Measurements from ENCODE around the gene UBE3C. TPM values are rescaled to one million over a fixed set of nuclear protein-coding genes. Genes with fewer than 3 reads are reported as not detected.
A peak's percentile ranks its signal among the peaks of the same experiment; 100 is the strongest.
"Not testable (repeated sequence)": the region's sequence is repeated elsewhere in the genome, so short reads cannot be mapped to it uniquely, and the experiment has no call there.

The UBE3C gene
- total RNA-seq, result 29.2 TPM

DNA sequence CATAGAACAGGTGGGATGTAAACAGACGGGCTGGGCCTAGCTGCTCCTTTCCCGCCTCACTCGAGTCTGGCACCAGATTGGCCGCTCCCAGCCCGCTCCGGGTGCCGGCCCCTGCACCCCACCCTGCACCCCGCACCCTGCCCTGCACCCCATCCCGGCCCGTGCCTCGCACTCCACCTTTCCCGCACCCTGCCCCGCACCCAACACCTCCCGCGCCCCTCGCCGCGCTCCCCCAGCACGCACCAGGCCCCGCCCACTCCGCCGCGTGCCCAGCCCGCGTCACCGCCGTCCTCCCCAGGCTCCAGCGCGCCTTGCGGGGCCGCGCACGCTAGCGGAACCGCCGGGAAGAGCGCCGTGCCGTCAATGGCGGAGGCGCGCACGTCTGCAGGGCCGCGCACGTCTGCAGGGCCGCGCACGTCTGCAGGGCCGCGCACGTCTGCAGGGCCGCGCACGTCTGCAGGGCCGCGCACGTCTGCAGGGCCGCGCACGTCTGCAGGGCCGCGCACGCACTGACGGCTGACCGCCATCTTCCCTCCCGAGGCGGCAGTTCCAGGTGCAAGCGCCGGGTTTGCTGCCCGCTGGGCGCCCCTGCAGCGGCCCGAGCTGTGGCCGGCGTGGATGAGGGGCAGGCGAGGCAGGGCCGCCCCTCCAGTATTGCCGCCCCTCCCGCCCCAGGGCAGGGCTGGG is at the start of gene UBE3C:
Gene UBE3C, plus strand, starts transcription at position 503 of the 687 bp plus-strand sequence. CDS start 347 bp downstream, outside the sequence.
- DNase-seq (ENCODE audit: low spot score) (peak; percentile 94), ATAC-seq (peak; percentile 92)

DNA sequence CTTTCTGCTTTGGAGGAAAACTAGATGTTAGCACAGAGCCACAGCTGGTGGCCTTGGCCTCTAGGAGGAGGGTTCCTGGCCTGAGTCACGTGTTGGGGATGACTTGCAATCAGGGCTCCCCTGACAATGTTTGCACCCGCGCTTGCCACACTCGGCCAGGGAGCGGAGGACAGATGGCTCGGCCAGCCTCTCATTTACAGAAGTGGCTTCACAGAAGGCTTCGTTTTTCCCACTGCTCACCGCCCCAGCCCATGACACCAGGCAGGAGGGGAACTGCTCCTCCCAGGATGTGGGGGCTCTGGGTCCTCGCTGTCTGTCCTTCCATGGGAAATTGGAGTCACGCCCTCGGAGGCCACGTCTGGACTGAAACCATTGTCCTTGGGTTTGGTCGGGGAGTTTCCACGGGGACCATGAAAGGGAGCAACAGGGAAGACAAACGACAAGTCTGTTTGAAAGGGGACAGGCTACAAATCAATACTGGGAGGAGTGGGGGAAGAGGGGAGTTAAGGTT is 49.6 kb upstream of the UBE3C start:
- no peak for ATAC-seq
- no peak for DNase-seq (ENCODE audit: low spot score)

DNA sequence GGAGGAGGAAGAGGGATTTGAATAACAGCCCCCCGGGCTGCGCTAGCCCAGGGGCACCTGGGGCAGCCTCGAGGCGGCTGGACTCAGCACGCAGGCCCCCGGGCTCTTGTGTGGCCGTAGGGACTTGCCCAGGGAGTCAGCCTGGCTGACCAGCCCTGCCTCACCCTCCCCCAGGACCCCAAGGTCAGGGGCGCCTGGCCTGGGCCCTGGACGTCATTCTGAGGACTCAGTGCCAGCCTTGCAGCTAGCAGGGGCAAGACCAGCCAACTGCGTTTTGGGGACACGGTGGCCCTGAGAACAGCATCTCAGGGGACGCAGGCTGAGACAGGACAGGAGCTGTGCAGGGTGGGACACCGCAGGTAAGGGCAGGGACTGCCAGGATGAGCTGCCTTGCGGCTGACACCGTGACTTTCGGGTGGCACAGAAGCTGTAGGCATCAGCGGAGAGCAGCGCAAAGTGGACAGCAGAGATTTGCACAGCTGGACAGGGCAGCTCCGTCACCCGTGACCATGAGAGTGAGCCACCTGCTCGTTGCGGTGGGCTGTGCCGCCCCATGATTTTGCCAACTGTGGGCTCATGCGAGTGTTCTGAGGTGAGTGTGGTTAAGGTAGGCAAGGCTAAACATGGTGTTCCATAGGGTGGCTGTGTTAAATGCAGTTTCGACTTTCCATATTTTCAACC is 48.1 kb upstream of the UBE3C start:
- DNase-seq (ENCODE audit: low spot score) (no peak), ATAC-seq (no peak)

DNA sequence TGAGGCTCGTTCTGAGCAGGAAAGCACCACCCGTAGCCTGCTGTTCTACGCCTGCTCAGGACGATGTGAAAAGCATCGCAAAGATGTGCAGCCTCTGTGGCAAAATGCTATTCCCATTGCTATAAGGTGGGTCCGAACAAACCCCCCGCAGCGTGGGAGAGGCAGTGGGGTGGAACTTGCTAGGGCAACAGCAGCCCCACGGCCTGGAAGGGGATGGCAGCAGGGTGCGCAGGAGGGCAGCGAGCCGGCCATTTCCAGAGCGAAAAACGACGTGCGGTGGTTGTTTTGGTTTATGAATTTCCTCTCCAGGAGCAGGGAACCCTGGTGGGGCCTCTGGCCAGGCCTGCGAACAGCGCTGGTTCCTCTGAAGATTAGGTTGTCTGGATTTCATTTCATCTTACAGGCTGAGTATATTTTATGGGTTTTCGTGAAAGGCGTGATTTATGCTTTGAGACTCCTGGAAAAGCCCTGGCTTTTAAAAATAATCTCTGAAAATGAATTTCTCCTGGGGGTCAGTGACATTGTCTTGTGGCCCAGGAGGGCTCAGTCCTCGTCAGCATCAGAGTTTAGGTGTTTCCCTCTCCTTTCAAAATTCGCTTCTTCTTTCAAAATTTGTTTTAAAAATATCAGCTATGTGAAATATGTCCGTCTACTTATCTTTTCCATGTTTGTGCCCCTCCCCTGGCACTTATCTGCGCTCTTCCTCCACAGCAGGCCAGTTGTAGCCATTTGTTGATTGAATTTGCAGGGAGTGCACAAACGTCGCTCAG is 42.3 kb upstream of the UBE3C start:
- no peak for ATAC-seq
- DNase-seq (ENCODE audit: low spot score), result no peak

DNA sequence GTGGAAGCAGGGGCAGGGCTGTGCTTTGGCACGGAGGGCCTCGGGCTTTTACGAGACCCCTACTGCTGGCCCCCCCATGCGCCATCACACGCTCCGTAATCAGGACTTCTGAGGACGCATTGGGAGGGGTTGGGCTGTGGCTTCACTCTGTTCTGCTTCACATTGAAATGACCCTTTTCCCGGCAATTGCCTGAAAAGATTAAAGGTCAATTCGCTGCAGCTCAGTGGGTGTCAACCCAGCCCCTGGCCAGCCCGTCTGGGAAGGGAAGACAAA is 41.7 kb upstream of the UBE3C start:
- DNase-seq (ENCODE audit: low spot score), result no peak

DNA sequence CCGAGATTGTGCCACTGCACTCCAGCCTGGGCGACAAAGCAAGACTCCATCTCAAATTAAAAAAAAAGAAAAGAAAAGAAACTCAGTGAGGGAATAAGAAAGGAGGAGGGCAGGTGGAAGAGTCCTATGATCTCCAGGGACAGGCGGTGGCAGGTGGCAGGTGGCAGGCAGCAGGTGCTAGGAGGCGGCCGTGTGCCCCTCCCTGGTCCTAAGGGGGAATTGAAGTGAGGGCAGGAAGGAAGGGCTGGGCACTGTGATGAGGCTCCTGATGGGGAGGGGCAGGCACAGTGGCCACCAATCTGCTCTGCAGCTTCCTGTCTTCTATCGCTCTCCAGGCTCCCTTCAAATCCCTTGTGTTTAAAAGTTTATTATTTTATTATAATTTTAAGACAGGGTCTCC is 41.2 kb upstream of the UBE3C start:
- ATAC-seq (no peak), DNase-seq (ENCODE audit: low spot score) (no peak)

More for the DNA sequence above, 41.7 kb upstream of the UBE3C start:
- no peak for ATAC-seq

DNA sequence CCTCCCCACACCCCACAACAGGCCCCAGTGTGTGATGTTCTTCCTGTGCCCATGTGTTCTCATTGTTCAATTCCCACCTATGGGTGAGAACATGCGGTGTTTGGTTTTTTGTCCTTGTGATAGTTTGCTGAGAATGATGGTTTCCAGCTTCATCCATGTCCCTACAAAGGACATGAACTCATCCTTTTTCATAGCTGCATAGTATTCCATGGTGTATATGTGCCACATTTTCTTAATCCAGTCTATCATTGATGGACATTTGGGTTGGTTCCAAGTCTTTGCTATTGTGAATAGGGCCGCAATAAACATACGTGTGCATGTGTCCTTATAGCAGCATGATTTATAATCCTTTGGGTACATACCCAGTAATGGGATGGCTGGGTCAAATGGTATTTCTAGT is 38.7 kb upstream of the UBE3C start:
- DNase-seq (ENCODE audit: low spot score); ATAC-seq: not testable (repeated sequence)

DNA sequence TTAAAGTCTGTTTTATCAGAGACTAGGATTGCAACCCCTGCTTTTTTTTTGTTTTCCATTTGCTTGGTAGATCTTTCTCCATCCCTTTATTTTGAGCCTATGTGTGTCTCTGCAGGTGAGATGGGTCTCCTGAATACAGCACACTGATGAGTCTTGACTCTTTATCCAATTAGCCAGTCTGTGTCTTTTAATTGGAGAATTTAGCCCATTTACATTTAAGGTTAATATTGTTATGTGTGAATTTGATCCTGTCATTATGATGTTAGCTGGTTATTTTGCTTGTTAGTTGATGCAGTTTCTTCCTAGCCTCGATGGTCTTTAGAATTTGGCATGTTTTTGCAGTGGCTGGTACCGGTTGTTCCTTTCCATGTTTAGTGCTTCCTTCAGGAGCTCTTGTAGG is 35.1 kb upstream of the UBE3C start:
- DNase-seq (ENCODE audit: low spot score); ATAC-seq: not testable (repeated sequence)

DNA sequence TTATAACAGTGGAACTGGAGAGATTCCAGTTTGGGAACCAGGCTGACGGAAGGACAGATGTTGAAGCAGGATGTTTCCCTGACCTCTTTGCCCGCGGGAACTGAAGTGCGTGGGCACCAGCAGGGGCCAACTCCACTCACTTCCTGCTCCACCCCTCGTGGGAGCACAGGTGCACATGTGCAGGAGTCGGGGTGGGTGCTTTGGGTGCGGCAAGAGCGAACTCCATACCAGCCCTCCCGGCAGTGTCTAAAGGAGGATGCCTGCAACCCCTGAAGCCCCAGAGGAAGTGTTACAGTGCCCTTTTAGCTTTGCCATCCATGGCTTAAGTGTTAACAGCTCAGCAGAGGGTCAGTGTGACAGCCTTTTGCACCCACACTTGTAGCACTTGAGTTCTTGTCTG is 27.4 kb upstream of the UBE3C start:
- DNase-seq (ENCODE audit: low spot score), result no peak
- no peak for ATAC-seq

DNA sequence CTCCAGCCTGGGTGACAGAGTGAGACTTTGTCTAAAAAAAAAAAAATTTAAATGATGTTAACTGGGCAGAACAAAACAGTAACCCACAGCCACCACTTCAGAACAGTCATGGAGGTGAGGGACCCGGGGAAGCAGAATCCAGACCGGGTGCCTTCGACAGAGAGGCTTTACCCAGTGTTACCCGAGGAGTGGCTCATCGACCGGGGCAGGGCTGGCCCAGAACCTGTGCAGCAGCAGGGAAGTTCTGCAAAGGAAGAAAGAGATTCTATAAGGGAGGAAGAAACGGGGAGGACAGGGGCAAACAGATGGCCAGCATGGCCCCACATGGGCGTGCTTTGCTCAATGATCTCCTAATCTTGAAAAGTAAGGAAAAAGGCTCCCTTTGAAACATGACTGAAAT is 26.0 kb upstream of the UBE3C start:
- DNase-seq (ENCODE audit: low spot score), result no peak
- ATAC-seq, result no peak

DNA sequence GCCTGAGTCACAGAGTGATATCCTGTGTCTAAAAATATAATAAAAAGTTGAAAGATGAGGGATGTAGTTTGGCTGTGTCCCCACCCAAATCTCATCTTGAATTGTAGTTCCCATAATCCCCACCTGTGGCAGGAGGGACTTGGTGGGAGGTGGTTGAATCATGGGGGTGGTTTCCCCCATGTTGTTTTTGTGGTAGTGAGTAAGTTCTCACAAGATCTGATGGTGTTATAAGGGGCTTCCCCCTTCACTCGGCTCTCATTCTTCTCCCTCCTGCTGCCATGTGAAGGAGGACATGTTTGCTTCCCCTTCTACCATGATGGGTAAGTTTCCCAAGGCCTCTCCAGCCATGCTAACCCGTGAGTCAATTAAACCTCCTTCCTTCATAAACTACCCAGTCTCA is 25.1 kb upstream of the UBE3C start:
- DNase-seq (ENCODE audit: low spot score) (no peak), ATAC-seq (no peak)

DNA sequence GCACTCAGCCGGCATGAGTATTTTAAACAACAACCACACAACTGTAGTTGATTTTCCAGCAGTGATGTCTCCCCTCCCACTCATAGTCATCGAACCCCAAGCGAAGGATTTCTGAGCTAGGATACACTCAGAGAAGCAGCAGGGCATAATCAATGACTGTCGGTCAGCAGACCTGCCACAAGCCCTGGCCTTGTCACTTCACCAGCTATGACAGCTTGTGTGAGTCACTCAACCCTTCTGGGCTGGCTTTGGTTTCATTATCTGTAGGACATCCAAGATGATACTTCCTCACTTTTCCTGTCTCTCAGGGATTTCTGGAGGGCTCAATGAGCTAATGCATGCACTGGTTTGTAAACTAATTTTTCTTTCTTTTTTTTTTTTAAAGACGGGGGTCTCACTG is 22.0 kb upstream of the UBE3C start:
- ATAC-seq (no peak), DNase-seq (ENCODE audit: low spot score) (no peak)

DNA sequence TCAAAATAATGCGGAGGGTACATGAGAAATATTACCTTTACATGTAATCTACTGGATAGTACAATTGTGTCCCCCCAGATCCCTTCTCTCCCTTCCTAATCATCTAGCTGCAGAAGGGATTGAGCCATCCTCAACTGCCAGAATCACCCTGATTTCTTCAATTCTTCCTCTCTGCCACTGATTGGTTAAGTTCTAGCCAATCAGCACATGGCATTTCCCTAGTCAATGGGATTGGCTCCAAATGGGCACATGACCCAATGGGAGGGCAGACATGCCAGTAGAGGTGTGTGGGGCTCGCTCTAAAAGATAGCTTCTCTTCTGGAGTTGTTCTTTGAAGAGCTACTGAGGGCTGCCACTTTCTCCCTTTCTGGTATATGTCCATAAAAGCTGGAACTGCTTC is 20.9 kb upstream of the UBE3C start:
- no peak for DNase-seq (ENCODE audit: low spot score)

DNA sequence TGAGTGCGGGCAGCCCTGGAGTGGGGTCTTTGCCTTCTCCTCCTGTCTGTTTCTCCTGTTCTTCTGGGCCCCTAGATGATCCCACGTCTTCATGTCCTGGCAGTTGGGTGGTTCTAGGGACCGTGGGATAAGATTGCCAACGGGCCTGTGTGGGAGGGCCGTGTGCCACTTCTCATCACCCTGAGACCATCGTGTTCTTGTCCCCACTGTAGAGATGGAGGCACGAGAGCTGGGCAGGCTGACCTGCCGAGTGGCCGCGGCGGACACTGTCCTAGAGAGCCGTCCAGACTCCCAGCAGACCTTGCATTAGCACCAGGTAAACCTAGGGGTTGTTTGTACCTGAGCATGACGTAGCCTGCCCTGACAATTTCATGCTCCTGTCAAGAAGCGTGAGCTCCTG is 18.5 kb upstream of the UBE3C start:
- ATAC-seq (no peak), DNase-seq (ENCODE audit: low spot score) (peak; percentile 21)

More for the DNA sequence above, 20.9 kb upstream of the UBE3C start:
- no peak for ATAC-seq

DNA sequence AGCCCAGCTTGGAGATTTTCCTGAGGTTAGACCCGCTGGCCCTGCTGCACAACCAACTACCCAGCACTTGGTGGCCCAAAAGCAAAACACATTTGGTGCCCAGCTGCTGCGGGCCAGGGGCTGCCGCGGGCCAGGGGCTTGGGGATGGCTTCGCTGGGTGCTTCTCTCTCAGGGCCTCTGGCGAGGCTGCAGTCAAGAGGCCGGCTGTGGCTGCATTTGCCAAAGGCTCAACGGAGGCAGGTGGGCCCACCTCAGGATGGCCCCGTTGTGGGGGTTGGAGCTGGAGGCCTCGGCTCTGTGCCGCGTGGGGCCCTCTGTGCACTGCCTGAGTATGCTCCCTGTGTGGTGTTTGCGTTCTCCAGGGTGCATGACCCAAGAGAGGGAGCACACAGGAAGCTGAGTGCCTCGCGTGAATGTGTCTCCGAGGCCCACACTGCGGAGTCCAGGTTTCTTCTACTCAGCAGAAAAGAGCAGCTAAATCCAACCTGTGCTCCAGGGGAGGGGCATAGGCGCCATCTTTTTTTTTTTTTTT is 17.5 kb upstream of the UBE3C start:
- ATAC-seq, result no peak
- no peak for DNase-seq (ENCODE audit: low spot score)

DNA sequence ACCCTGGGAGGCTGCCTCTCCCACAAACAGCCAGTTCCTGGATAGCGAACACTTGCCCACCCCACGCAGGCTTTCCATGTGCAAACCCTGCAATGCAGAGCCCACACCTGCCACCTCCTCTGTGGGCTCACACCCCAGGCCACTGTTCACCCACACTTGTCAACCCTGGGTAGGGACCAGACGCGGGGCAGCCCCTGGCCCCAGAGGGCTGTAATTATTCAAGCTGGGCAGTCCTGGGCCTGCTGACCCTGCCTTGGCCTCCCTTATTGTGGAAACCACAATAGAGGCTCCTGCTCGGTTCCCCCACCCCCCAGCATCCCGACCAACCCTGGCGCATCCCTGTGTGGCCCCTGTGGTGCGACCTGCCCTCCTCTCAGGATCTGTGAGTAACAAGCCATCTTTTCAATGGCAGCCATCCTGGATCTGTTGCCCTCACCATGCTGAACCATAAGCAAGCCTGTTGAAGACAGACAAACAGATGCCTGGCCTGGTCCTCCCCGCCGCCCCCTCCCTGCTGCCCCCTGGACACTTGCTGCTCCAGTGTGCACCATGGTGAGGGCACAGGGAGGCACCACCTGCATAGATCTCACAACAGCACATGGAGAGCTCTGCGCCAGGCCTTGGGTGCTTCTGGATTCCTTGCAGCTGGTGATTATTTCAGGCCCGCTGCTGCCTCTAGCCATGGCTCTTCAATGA is 15.8 kb upstream of the UBE3C start:
- ATAC-seq, result no peak
- no peak for DNase-seq (ENCODE audit: low spot score)

DNA sequence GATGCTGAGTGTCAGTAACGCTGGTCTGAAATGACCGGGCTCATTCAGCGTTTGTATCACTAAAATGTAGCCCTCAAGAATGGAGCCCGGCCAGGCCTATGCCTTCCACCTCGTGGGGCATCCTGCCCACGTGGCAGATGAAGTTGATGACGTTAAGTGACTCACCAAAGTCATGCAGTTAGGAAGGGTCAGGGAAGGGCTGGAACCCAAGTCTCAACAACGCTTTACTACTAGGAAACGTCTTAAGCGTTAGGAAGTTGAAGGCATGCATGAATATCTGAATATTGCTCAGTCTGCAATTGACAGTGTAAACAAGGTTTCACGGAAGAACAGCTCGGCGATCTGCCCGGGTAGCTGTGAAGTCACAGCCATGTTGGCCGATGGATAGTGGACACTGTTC is 14.0 kb upstream of the UBE3C start:
- ATAC-seq, result no peak

DNA sequence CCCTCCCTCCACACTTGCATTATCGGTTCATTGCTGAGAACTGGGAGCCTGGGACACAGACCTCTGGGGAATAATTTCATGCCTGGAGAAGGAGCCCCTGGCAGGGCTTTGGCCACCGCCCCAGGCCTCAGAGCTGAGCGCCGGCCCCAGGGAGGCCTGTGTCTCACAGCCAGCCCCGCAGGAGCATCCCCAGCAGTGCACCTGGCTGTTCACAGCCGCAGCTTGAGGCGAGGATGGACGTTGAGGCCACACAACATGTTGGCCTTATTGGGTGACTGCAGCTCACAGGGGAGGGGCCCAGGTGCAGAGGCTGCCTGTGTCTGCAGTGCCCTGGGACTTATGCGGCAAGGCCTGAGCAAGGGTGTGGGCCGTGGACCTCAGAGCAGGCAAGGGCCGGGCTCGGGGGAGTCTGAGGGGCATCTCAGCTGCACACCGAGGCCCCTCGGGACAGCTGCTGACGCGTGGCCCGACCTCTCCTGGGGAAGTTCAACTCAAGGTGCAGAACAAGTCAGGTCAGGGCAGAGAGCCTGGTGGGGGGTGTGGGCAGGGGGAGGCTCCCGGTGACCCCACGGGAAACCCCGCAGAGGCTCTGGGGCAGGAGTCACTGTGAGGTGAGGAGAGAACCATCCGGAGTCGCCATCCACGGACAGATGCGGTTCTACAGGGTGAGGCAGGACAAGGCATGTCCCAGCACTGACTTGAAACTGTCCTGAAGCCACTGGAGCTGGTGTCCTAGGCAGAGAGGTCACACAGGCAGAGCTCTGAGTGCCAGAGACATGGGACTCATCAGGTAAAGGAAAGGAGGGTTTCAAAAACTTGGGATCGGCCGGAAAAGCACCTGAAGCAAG is 13.1 kb upstream of the UBE3C start:
- no peak for ATAC-seq
- no peak for DNase-seq (ENCODE audit: low spot score)

More for the DNA sequence above, 14.0 kb upstream of the UBE3C start:
- no peak for DNase-seq (ENCODE audit: low spot score)

DNA sequence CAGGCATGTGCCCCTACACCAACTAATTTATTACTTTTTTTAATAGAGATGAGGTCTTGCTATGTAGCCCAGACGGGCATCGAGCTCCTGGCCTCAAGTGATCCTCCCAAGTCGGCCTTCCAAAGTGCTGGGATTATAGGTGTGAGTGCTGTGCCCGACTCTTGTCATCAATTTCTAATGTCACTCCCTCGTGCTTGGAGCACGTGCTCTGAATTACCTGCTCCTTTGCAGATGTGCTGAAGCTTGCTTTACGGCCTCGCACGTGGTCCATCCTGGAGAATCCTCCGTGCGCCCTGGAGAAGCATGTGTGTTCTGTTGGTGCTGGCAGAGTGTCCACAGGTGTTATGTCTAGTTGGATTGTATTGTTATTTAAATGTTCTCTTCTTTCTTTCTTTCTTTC is 11.8 kb upstream of the UBE3C start:
- DNase-seq (ENCODE audit: low spot score), result no peak
- no peak for ATAC-seq

DNA sequence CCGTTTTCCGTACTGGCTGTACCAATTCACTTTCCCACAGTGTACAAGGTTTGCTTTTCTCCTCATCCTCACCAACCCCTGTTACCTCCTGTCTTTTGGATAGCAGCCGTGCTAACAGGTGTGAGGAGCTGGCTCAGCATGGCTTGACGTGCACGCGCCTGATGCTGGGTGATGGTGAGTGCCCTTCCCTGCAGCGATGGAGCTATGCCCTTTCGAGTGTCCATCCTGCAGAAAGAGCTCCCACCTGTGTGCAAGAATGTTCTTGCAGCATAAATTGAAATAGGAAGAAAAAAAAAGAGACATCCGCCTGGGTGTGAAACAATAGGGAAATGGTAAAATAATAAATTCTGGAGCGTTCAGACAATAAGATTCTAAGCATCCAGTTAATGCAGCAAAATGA is 9.5 kb upstream of the UBE3C start:
- DNase-seq (ENCODE audit: low spot score), result no peak

More for the DNA sequence above, 9.5 kb upstream of the UBE3C start:
- ATAC-seq, result no peak
